ENCODE data around the gene GARIN1A.
"Not testable (repeated sequence)": the region's sequence is repeated elsewhere in the genome, so short reads cannot be mapped to it uniquely, and the experiment has no call there.

The GARIN1A gene

GRCh38 chr7:128687131-128687530 lies 15.0 kb downstream of the GARIN1A start:
- no peak for DNase-seq

- DNase-seq: no peak
These were observed 16.4 kb downstream of the GARIN1A start for GRCh38 chr7:128688492-128688891.

GRCh38 chr7:128689161-128689935 lies 17.3 kb downstream of the GARIN1A start:
- not testable (repeated sequence) for DNase-seq

- no peak for DNase-seq
These were observed 19.1 kb downstream of the GARIN1A start for GRCh38 chr7:128691227-128691626.

GRCh38 chr7:128692623-128693270 lies 20.7 kb downstream of the GARIN1A start:
- DNase-seq: peak; percentile 38

GRCh38 chr7:128693373-128694015 lies 21.4 kb downstream of the GARIN1A start:
- no peak for DNase-seq

- no peak for DNase-seq
These were observed 22.6 kb downstream of the GARIN1A start for GRCh38 chr7:128694738-128695137.

- DNase-seq: peak; percentile 87
These were observed 25.3 kb downstream of the GARIN1A start for GRCh38 chr7:128697302-128697905.

GRCh38 chr7:128699196-128699712 lies 27.2 kb downstream of the GARIN1A start:
- no peak for DNase-seq

GRCh38 chr7:128699895-128700294 lies 27.8 kb downstream of the GARIN1A start:
- DNase-seq: no peak

- no peak for DNase-seq
These were observed 29.1 kb downstream of the GARIN1A start for GRCh38 chr7:128701062-128701785.

- DNase-seq: peak; percentile 51
These were observed 31.6 kb downstream of the GARIN1A start for GRCh38 chr7:128703609-128704241.

- DNase-seq: peak; percentile 80
These were observed 33.8 kb downstream of the GARIN1A start for GRCh38 chr7:128705891-128706333.

- DNase-seq: no peak
These were observed 35.7 kb downstream of the GARIN1A start for GRCh38 chr7:128707752-128708151.

GRCh38 chr7:128708235-128708634 lies 36.1 kb downstream of the GARIN1A start:
- DNase-seq: no peak

GRCh38 chr7:128708824-128709223 lies 36.7 kb downstream of the GARIN1A start:
- DNase-seq: no peak

- DNase-seq: no peak
These were observed 38.4 kb downstream of the GARIN1A start for GRCh38 chr7:128710481-128710880.

GRCh38 chr7:128713794-128714193 lies 41.7 kb downstream of the GARIN1A start:
- no peak for DNase-seq

- no peak for DNase-seq
These were observed 42.8 kb downstream of the GARIN1A start for GRCh38 chr7:128714701-128715495.

- DNase-seq: no peak
These were observed 47.0 kb downstream of the GARIN1A start for GRCh38 chr7:128718967-128719642.
